Heart left ventricle (tissue), 16 donors: ENCODE data around the gene SAA4. TPM values are rescaled to one million over a fixed set of nuclear protein-coding genes. Genes with fewer than 3 reads are reported as not detected.

Experiments
- ATAC-seq, 4 donors: fragments of 200-7000 bp; cut with Tn5 transposase; one replicate each; pipeline ENCODE4 v1.9.1; 2020 to 2022; ENCODE audit warnings: moderate library complexity in 4 of 4, mild to moderate bottlenecking in 3 of 4, moderate number of reproducible peaks in 1 of 4
- DNase-seq, 5 donors: peaks; one replicate each; pipeline ENCODE4 v3.0.0-alpha.2; 2020
- H3K27ac ChIP-seq, 12 donors: fragments of 200-600 bp; sonication (generic) in 4 of 12; one replicate each; pipeline versions ENCODE4 v1.5.0 to v1.8.0; 2016 to 2022; ENCODE audit warnings: mild to moderate bottlenecking in 2 of 12
- H3K27me3 ChIP-seq, 9 donors: fragments of 200-600 bp; sonication (generic) in 2 of 9; one replicate each; pipeline versions ENCODE4 v1.5.1 to v1.8.0; 2016 to 2022; ENCODE audit warnings: mild to moderate bottlenecking in 3 of 9
- H3K36me3 ChIP-seq, 9 donors: fragments of 200-600 bp; sonication (generic) in 2 of 9; one replicate each; pipeline versions ENCODE4 v1.5.0 to v1.8.0; 2018 to 2022; ENCODE audit warnings: mild to moderate bottlenecking in 2 of 9
- H3K4me1 ChIP-seq, 12 donors: fragments of 200-600 bp; sonication (generic) in 4 of 12; one replicate each; pipeline versions ENCODE4 v1.5.0 to v1.8.0; 2016 to 2022; ENCODE audit warnings: mild to moderate bottlenecking in 3 of 12
- H3K4me3 ChIP-seq, 12 donors: fragments of 200-600 bp; sonication (generic) in 4 of 12; one replicate each; pipeline versions ENCODE4 v1.5.0 to v1.8.0; 2017 to 2022; ENCODE audit warnings: mild to moderate bottlenecking in 9 of 12, moderate library complexity in 4 of 12
- H3K9me3 ChIP-seq, 12 donors: fragments of 200-600 bp; sonication (generic) in 4 of 12; one replicate each; pipeline versions ENCODE4 v1.5.0 to v1.8.0; 2016 to 2022; ENCODE audit warnings: mild to moderate bottlenecking in 1 of 12
- CTCF ChIP-seq, 12 donors: fragments of 200-600 bp; sonication (generic) in 4 of 12; IDR thresholded peaks; one replicate each; pipeline versions ENCODE4 v1.5.0 to v1.8.0; 2018 to 2022; ENCODE audit warnings: antibody characterized with exemption in 12 of 12, mild to moderate bottlenecking in 5 of 12
- POLR2A ChIP-seq, 2 donors: fragments of 450-650 bp; IDR thresholded peaks; one replicate each; pipeline ENCODE4 v1.6.1; 2017; ENCODE audit warnings: antibody characterized with exemption in 2 of 2, mild to moderate bottlenecking in 2 of 2, moderate library complexity in 2 of 2
- WGBS, 4 donors: extraction: QIAGEN DNeasy Blood & Tissue Kit in 2 of 4; methylation state at CpG; one replicate each; pipeline versions ENCODE4 v1.1.5 to v1.1.7; 2013 to 2018; 5-methylcytosine and 5-hydroxymethylcytosine counted together
- intact Hi-C, 10 donors: fragments of 100-400 bp; cut with DNase I; formaldehyde crosslinking; loops; one replicate each; pipeline versions ENCODE4 v1.11.1 to v1.14.2; 2022
- polyA plus RNA-seq, 2 donors: library from polyadenylated mRNA; stranded (reverse); fragments of 200-250 nt; gene quantifications; one replicate each; pipeline ENCODE4 v1.2.3, GENCODE V29; 2013
- total RNA-seq, 9 donors: library from RNA; depleted of rRNA in 2 of 9; stranded (reverse); fragments of >200 nt in 2 of 9; fragmentation: NEBNext Ultra II Directional in 3 of 9; extraction: Animal tissue kit (Norgen Biotek cat#: 25700) in 3 of 9; gene quantifications; one replicate each; pipeline versions ENCODE4 v1.1.0 to v1.2.4, GENCODE V29; 2016 to 2023
- donor health status: ischemic (EF 13 %, LVEDD 7.1; RV severe dilation, severe dysfunction).
- donor health status: healthy with polysubstance abuse.
- donor health status: DM: no; HTN: yes; CAD: no.
- donor health status: DM: no; HTN: no; CAD: no.
- donor health status: ischemic (EF 25% LVEDD 6.9; RV normal size, moderate dysfunction).
- donor health status: ischemic (EF 25% LVEDD 5.7; RV mildly dilated, moderate dysfunction).
- donor health status: healthy.
- donor health status: DM: yes; HTN: yes; CAD: no.
- donor health status: ischemic (EF 35%, LVEDD 5.7; RV mildly dilated, moderate dysfunction).
- donor health status: nonischemic (EF 11% LVEDD 7.7; RV severe dilation, severe dysfunction).
- donor health status: DM: yes; HTN: yes; CAD: no.
- donor health status: PGD.
- donor health status: ischemic (EF 29% LVEDD 5.4; RV normal size, mild dysfunction).
- donor health status: nonischemic (EF 23%, LVEDD 6.1; RV moderate dilation, normal function).

SAA4 gene
- total and polyA plus RNA-seq, 11 donors: not detected

- intact Hi-C loops: no loop called here
- Histone ChIP-seq H3K9me3 (no peaks in the 10 kb centered on the region), H3K27ac (no peak overlapping the region), H3K36me3 (no peaks in the 10 kb centered on the region), H3K27me3 (no peaks in the 10 kb centered on the region), H3K4me1 (no peaks in the 10 kb centered on the region), H3K4me3 (no peak overlapping the region)
- TF ChIP-seq POLR2A (IDR thresholded peaks at IDR 0.05) (no peak), CTCF (IDR thresholded peaks at IDR 0.05) (no peak)
- no peak for ATAC-seq
- DNase-seq: no peak
- 63 to 100% (median 84%) methylated on average over 2 of the region's 2 CpGs for WGBS, 4 donors
These were observed 5.7 kb downstream of the SAA4 start for GRCh38 chr11:18230859-18231258.

- Histone ChIP-seq H3K27ac (no peak overlapping the region), H3K27me3 (no peaks in the 10 kb centered on the region), H3K4me3 (no peak overlapping the region), H3K36me3 (no peaks in the 10 kb centered on the region), H3K9me3 (peaks cover 0 to 5% (median 0%) of the 10 kb centered on the region in 12 donors), H3K4me1 (no peaks in the 10 kb centered on the region)
- WGBS, 4 donors: 64 to 80% (median 74%) methylated on average over 2 to 3 of the region's 3 CpGs
- intact Hi-C loops: no loop called here
- no peak for DNase-seq
- no peak for TF ChIP-seq CTCF (IDR thresholded peaks at IDR 0.05)
- no peak for ATAC-seq
These were observed 7.1 kb downstream of the SAA4 start for GRCh38 chr11:18229501-18229900.

GRCh38 chr11:18225913-18226312 lies 10.7 kb downstream of the SAA4 start:
- ATAC-seq (no peak), DNase-seq (no peak)
- Histone ChIP-seq H3K4me1 (no peaks in the 10 kb centered on the region), H3K27ac (no peak overlapping the region), H3K9me3 (peaks cover 0 to 5% (median 0%) of the 10 kb centered on the region in 12 donors), H3K27me3 (no peaks in the 10 kb centered on the region), H3K4me3 (no peak overlapping the region), H3K36me3 (no peaks in the 10 kb centered on the region)
- intact Hi-C loops: no loop called here
- TF ChIP-seq POLR2A (IDR thresholded peaks at IDR 0.05): no peak
- TF ChIP-seq CTCF (IDR thresholded peaks at IDR 0.05): no peak
- 56 to 65% (median 60%) methylated on average over 2 of the region's 2 CpGs for WGBS, 4 donors

- TF ChIP-seq CTCF (IDR thresholded peaks at IDR 0.05) (no peak), POLR2A (IDR thresholded peaks at IDR 0.05) (no peak)
- Histone ChIP-seq H3K4me3 (no peak overlapping the region), H3K9me3 (peaks cover 0 to 5% (median 0%) of the 10 kb centered on the region in 12 donors), H3K27me3 (no peaks in the 10 kb centered on the region), H3K4me1 (no peaks in the 10 kb centered on the region), H3K27ac (no peak overlapping the region), H3K36me3 (no peaks in the 10 kb centered on the region)
- intact Hi-C loops: no loop called here
- no peak for DNase-seq
- WGBS, 4 donors: 44 to 83% (median 61%) methylated on average over 3 of the region's 3 CpGs
- ATAC-seq: no peak
These were observed 12.8 kb downstream of the SAA4 start for GRCh38 chr11:18223591-18224387.
